NT2/D1 (cell line): ENCODE measurements around the gene LDLRAD4.

Source experiments
- DNase-seq: peaks from one replicate; pipeline ENCODE4 v3.0.0-alpha.2; 2011; ENCODE audit warnings: low read depth, low spot score
- H3K27me3 ChIP-seq: 2 replicates; pipeline ENCODE4 v1.6.0; 2011; ENCODE audit warnings: mild to moderate bottlenecking; ENCODE audit not compliant: insufficient read length, insufficient read depth
- H3K36me3 ChIP-seq: 2 replicates; pipeline ENCODE4 v1.6.1; 2011; ENCODE audit warnings: mild to moderate bottlenecking, low read length, mixed read lengths; ENCODE audit not compliant: insufficient read depth, insufficient read length
- H3K4me1 ChIP-seq: 2 replicates; pipeline ENCODE4 v1.5.1; 2011; ENCODE audit not compliant: insufficient read depth, insufficient read length
- H3K4me3 ChIP-seq: 2 replicates; pipeline ENCODE4 v1.5.1; 2011; ENCODE audit warnings: low read depth; ENCODE audit not compliant: insufficient read length
- H3K9ac ChIP-seq: 2 replicates; pipeline ENCODE4 v1.6.0; 2011; ENCODE audit warnings: low read depth; ENCODE audit not compliant: insufficient read length
- H3K9me3 ChIP-seq: 2 replicates; pipeline ENCODE4 v1.5.1; 2011; ENCODE audit warnings: mild to moderate bottlenecking, low read length; ENCODE audit not compliant: insufficient read depth
- SUZ12 ChIP-seq: IDR thresholded peaks from 2 replicates; pipeline ENCODE4 v1.6.1; 2011; ENCODE audit not compliant: insufficient read length, insufficient read depth; ENCODE audit errors: extremely low read depth
- YY1 ChIP-seq: IDR thresholded peaks from 2 replicates; pipeline ENCODE4 v1.6.1; 2011; ENCODE audit not compliant: insufficient read length, insufficient read depth
- ZNF274 ChIP-seq: IDR thresholded peaks from 2 replicates; pipeline ENCODE4 v1.6.1; 2011; ENCODE audit warnings: mild to moderate bottlenecking, low read depth, low read length

Gene LDLRAD4

GRCh38 chr18:13397504-13398163 lies 179.1 kb downstream of the LDLRAD4 start:
- H3K9me3 ChIP-seq: no peaks in the 10 kb centered on the region
- no peak overlapping the region for H3K4me3 ChIP-seq
- H3K9ac ChIP-seq: no peak overlapping the region
- H3K27me3 ChIP-seq: no peaks in the 10 kb centered on the region
- TF ChIP-seq YY1 (no peak), ZNF274 (no peak), SUZ12 (no peak)
- no peaks in the 10 kb centered on the region for H3K4me1 ChIP-seq
- no peaks in the 10 kb centered on the region for H3K36me3 ChIP-seq
- DNase-seq: no peak

GRCh38 chr18:13398631-13399030 lies 180.1 kb downstream of the LDLRAD4 start:
- DNase-seq: no peak
- no peaks in the 10 kb centered on the region for H3K9me3 ChIP-seq
- H3K9ac ChIP-seq: no peak overlapping the region
- no peaks in the 10 kb centered on the region for H3K36me3 ChIP-seq
- H3K4me1 ChIP-seq: no peaks in the 10 kb centered on the region
- H3K4me3 ChIP-seq: no peak overlapping the region
- no peaks in the 10 kb centered on the region for H3K27me3 ChIP-seq
- no peak for TF ChIP-seq YY1

DNA sequence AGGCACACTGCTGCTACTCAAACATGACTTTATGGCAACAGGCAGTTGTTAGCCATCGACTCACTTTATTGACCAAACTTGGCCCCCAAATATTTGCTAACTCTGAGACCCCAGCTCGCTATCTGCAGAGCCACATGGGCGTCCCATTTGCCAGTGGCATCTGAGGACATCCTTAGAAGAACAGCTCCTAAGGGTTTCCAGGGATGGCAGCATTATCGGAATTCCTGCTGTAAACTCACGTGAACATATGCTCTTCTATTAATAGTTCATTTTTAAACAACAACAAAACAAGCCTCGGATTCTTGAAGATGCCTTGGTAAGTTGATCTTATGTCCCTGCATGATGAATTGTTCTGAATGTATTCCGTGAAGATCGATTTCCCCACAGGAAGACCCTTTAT lies 181.0 kb downstream of the LDLRAD4 start:
- TF ChIP-seq SUZ12 (no peak), YY1 (no peak), ZNF274 (no peak)
- Histone ChIP-seq H3K36me3 (no peaks in the 10 kb centered on the region), H3K4me3 (no peak overlapping the region), H3K4me1 (no peaks in the 10 kb centered on the region), H3K9ac (no peak overlapping the region), H3K9me3 (no peaks in the 10 kb centered on the region), H3K27me3 (no peaks in the 10 kb centered on the region)
- DNase-seq: no peak

GRCh38 chr18:13400636-13401315 lies 182.2 kb downstream of the LDLRAD4 start:
- H3K9ac ChIP-seq: no peak overlapping the region
- no peak for DNase-seq
- H3K9me3 ChIP-seq: no peaks in the 10 kb centered on the region
- H3K27me3 ChIP-seq: no peaks in the 10 kb centered on the region
- no peak overlapping the region for H3K4me3 ChIP-seq
- H3K4me1 ChIP-seq: no peaks in the 10 kb centered on the region
- TF ChIP-seq ZNF274 (no peak), YY1 (no peak), SUZ12 (no peak)
- no peaks in the 10 kb centered on the region for H3K36me3 ChIP-seq

DNA sequence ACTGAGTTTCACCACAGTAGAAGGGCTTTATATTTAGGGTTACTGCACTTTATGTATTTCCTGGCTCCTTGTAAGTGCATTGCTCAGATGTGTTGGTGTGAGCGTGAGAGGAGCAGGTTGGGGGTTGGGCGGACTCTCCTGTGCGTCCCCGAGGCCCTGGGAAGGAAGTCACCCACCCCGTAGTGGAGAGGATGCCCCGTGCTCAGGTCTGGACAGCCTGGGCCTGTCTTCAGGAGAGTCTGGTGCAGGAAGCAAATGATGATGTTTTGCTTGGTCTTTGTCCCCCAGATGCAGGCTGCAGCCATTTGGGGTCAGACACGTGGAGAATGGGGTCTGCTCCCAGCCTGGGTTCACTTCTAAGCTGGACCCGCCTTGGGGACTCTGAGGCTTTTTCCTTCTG lies 182.8 kb downstream of the LDLRAD4 start:
- Histone ChIP-seq H3K27me3 (no peaks in the 10 kb centered on the region), H3K9me3 (no peaks in the 10 kb centered on the region), H3K36me3 (no peaks in the 10 kb centered on the region), H3K4me3 (no peak overlapping the region), H3K9ac (no peak overlapping the region), H3K4me1 (no peaks in the 10 kb centered on the region)
- TF ChIP-seq ZNF274 (no peak), SUZ12 (no peak), YY1 (no peak)
- no peak for DNase-seq

- Histone ChIP-seq H3K9me3 (no peaks in the 10 kb centered on the region), H3K36me3 (no peaks in the 10 kb centered on the region), H3K9ac (no peak overlapping the region), H3K27me3 (no peaks in the 10 kb centered on the region), H3K4me1 (no peaks in the 10 kb centered on the region), H3K4me3 (no peak overlapping the region)
- DNase-seq: no peak
- TF ChIP-seq ZNF274: no peak
- no peak for TF ChIP-seq YY1
- TF ChIP-seq SUZ12: no peak
Observed at GRCh38 chr18:13401826-13402225, 183.3 kb downstream of the LDLRAD4 start.

DNA sequence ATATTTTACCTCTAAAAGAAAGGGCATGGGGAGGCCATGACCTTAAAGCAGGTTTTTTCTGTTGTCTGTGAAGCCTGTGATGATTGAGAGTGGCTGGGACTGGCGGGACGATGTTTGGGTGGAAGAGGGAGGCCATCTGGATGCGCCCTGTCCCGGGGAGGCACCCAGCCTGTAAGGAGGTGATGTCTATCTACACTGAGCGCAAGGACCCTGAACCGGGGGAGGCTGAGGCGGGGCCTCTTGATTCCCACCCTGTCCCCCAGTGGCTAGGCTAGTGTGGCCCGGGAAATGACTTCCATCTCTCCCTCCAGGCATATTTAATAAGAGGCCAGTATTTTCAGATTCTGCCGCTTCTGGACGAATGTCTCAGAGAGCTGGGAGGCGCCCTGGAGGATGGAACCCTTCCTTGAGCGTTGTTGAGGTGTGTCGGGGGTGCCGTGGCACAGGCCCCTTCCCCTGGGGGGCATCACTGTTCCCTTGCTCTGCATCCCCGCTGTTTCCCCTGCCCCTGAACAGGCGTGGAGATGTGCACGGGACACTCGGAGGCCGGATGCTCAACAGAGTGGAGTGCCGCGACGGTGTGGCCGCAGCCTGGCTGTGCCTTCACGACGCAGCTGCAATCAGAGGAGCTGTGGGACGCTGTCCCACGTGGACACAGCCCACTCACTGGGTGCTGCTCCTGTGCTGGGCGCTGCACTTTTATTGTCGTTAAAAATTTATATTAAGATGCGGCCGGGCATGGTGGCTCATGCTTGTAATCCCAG lies 185.4 kb downstream of the LDLRAD4 start:
- Histone ChIP-seq H3K9me3 (no peaks in the 10 kb centered on the region), H3K27me3 (no peaks in the 10 kb centered on the region), H3K36me3 (no peaks in the 10 kb centered on the region), H3K9ac (no peak overlapping the region), H3K4me1 (no peaks in the 10 kb centered on the region), H3K4me3 (no peak overlapping the region)
- TF ChIP-seq SUZ12 (no peak), YY1 (no peak), ZNF274 (no peak)
- no peak for DNase-seq
